Keratinocyte (primary cell): Measurements from ENCODE around the gene IL22RA1. TPM values are rescaled to one million over a fixed set of nuclear protein-coding genes. Genes with fewer than 3 reads are reported as not detected.

ENCODE experiments used
- DNase-seq: peaks from one replicate; pipeline ENCODE4 v3.0.0-alpha.2; 2011; ENCODE audit warnings: low read depth, missing footprints, low spot score
- FAIRE-seq: peaks from 2 replicates; lab custom pipeline; 2011; peaks lifted over from hg19 to GRCh38; lab: Jason Lieb, UNC
- H2AFZ ChIP-seq: 2 replicates; pipeline ENCODE4 v1.6.0; 2012; ENCODE audit warnings: low read length, control low read depth, inconsistent platforms; ENCODE audit not compliant: control insufficient read depth
- H3K27ac ChIP-seq: 2 replicates; pipeline ENCODE4 v1.5.1; 2011; ENCODE audit warnings: low read length; ENCODE audit not compliant: control insufficient read depth, insufficient read depth
- H3K27me3 ChIP-seq: 3 replicates; pipeline ENCODE4 v1.6.0; 2011; ENCODE audit warnings: low read length; ENCODE audit not compliant: control insufficient read depth, insufficient read depth; ENCODE audit errors: extremely low read depth
- H3K36me3 ChIP-seq, 2 experiments: 2 replicates in 1 of 2; 3 replicates in 1 of 2; pipeline ENCODE4 v1.5.1; 2011; ENCODE audit warnings: low read length in 2 of 2, mild to moderate bottlenecking in 1 of 2; ENCODE audit not compliant: control insufficient read depth in 2 of 2, insufficient read depth in 2 of 2; ENCODE audit errors: extremely low read depth in 1 of 2
- H3K4me1 ChIP-seq: 3 replicates; pipeline ENCODE4 v1.5.1; 2011; ENCODE audit warnings: low read length; ENCODE audit not compliant: control insufficient read depth, insufficient read depth; ENCODE audit errors: extremely low read depth
- H3K4me2 ChIP-seq: 3 replicates; pipeline ENCODE4 v1.6.0; 2011; ENCODE audit warnings: low read depth, low read length; ENCODE audit not compliant: control insufficient read depth, insufficient read depth; ENCODE audit errors: extremely low read depth
- H3K4me3 ChIP-seq, 3 experiments: fragments of 200-600 bp in 1 of 3; sonication (generic) in 1 of 3; 2 replicates in 2 of 3; 3 replicates in 1 of 3; pipeline ENCODE4 v1.5.1; 2011 to 2016; ENCODE audit warnings: low read length in 3 of 3, mild to moderate bottlenecking in 3 of 3, control low read depth in 2 of 3, inconsistent platforms in 1 of 3, low read depth in 1 of 3, mixed read lengths in 1 of 3, mixed run types in 1 of 3, moderate library complexity in 1 of 3; ENCODE audit not compliant: control insufficient read depth in 2 of 3, insufficient read depth in 2 of 3; ENCODE audit errors: extremely low read depth in 1 of 3
- H3K79me2 ChIP-seq: 2 replicates; pipeline ENCODE4 v1.6.0; 2012; ENCODE audit warnings: low read length; ENCODE audit not compliant: control insufficient read depth, insufficient read depth
- H3K9ac ChIP-seq: 3 replicates; pipeline ENCODE4 v1.6.0; 2011; ENCODE audit warnings: low read length; ENCODE audit not compliant: control insufficient read depth, insufficient read depth; ENCODE audit errors: extremely low read depth
- H3K9me1 ChIP-seq: 3 replicates; pipeline ENCODE4 v1.6.0; 2011; ENCODE audit warnings: low read length; ENCODE audit not compliant: control insufficient read depth, insufficient read depth; ENCODE audit errors: extremely low read depth
- H3K9me3 ChIP-seq: 2 replicates; pipeline ENCODE4 v1.5.1; 2012; ENCODE audit warnings: low read depth, low read length; ENCODE audit not compliant: control insufficient read depth
- H4K20me1 ChIP-seq: 3 replicates; pipeline ENCODE4 v1.6.0; 2011; ENCODE audit warnings: low read length; ENCODE audit not compliant: control insufficient read depth, insufficient read depth; ENCODE audit errors: extremely low read depth
- EZH2 ChIP-seq: IDR thresholded peaks from one replicate; pipeline ENCODE4 v1.6.1; 2012; ENCODE audit warnings: inconsistent platforms, mild to moderate bottlenecking, low read length, moderate library complexity
- dilution Hi-C: fragments of 300-500 bp; cut with MboI; formaldehyde crosslinking; loops from one replicate; pipeline ENCODE4 v1.7.0; 2020; ENCODE audit warnings: low sequenced_read_pairs; ENCODE audit not compliant: extremely low pct_ligation_motif_present
- polyA plus RNA-seq, 5 experiments: library from polyadenylated mRNA; depleted of rRNA in 3 of 5; stranded (reverse) in 3 of 5; stranded (forward) in 1 of 5; unstranded in 1 of 5; fragments of >200 nt; gene quantifications; 1 replicate in 1 of 5; 2 replicates in 3 of 5; 3 replicates in 1 of 5; pipeline versions ENCODE4 v1.2.1 to v1.2.3, GENCODE V29; 2011 to 2012; ENCODE audit warnings: missing spikeins in 2 of 5, low read depth in 1 of 5, low replicate concordance in 1 of 5
- TF ChIP-seq, protein P1 (sequence below), 3 experiments: IDR thresholded peaks in 1 of 3; conservative IDR thresholded peaks in 1 of 3; optimal IDR thresholded peaks in 1 of 3; 2 replicates in 2 of 3; 3 replicates in 1 of 3; pipeline versions ENCODE3 to v1.5.1; 2011; ENCODE audit warnings: low read length in 3 of 3, mild to moderate bottlenecking in 3 of 3, moderate library complexity in 2 of 3, control low read depth in 1 of 3, inconsistent platforms in 1 of 3; ENCODE audit not compliant: insufficient read depth in 2 of 3; ENCODE audit errors: extremely low read depth in 1 of 3

Gene IL22RA1
- polyA plus RNA-seq, 1 donor (not counting 4 experiments of a cell fraction or from before 2014, with no cell fraction given), result 1.7 TPM

GRCh38 chr1:24119489-24119858 lies 23.5 kb downstream of the IL22RA1 start:
- no peak for FAIRE-seq
- no peak overlapping the region for H3K9ac ChIP-seq
- H3K9me3 ChIP-seq, result no peaks in the 10 kb centered on the region
- H2AFZ ChIP-seq, result no peak overlapping the region
- peak overlapping the region; percentile 73 for H3K27ac ChIP-seq
- no peaks in the 10 kb centered on the region for H4K20me1 ChIP-seq
- H3K36me3 ChIP-seq, result no peaks in the 10 kb centered on the region
- H3K4me3 ChIP-seq, result no peak overlapping the region
- dilution Hi-C loops, result no loop called here
- no peaks in the 10 kb centered on the region for H3K27me3 ChIP-seq
- peak overlapping the region; percentile 73 for H3K4me2 ChIP-seq
- H3K79me2 ChIP-seq, result no peaks in the 10 kb centered on the region
- peaks cover 35% of the 10 kb centered on the region for H3K4me1 ChIP-seq
- no peaks in the 10 kb centered on the region for H3K9me1 ChIP-seq
- DNase-seq, result no peak
- TF ChIP-seq, protein P1, sequence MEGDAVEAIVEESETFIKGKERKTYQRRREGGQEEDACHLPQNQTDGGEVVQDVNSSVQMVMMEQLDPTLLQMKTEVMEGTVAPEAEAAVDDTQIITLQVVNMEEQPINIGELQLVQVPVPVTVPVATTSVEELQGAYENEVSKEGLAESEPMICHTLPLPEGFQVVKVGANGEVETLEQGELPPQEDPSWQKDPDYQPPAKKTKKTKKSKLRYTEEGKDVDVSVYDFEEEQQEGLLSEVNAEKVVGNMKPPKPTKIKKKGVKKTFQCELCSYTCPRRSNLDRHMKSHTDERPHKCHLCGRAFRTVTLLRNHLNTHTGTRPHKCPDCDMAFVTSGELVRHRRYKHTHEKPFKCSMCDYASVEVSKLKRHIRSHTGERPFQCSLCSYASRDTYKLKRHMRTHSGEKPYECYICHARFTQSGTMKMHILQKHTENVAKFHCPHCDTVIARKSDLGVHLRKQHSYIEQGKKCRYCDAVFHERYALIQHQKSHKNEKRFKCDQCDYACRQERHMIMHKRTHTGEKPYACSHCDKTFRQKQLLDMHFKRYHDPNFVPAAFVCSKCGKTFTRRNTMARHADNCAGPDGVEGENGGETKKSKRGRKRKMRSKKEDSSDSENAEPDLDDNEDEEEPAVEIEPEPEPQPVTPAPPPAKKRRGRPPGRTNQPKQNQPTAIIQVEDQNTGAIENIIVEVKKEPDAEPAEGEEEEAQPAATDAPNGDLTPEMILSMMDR (optimal IDR thresholded peaks at IDR 0.05 in 1 of 3, IDR thresholded peaks at IDR 0.05 in 1 of 3, conservative IDR thresholded peaks at IDR 0.05 in 1 of 3; ENCODE audit: extremely low read depth in 1 of 3, insufficient read depth in 2 of 3, low read length in 3 of 3), result no peak
- no peak for TF ChIP-seq EZH2

GRCh38 chr1:24118410-24119242 lies 24.3 kb downstream of the IL22RA1 start:
- H3K4me3 ChIP-seq, result no peak overlapping the region
- H3K9ac ChIP-seq, result no peak overlapping the region
- H4K20me1 ChIP-seq, result no peaks in the 10 kb centered on the region
- no peak for FAIRE-seq
- dilution Hi-C loops, result no loop called here
- no peak overlapping the region for H2AFZ ChIP-seq
- no peak overlapping the region for H3K4me2 ChIP-seq
- no peaks in the 10 kb centered on the region for H3K9me1 ChIP-seq
- no peaks in the 10 kb centered on the region for H3K79me2 ChIP-seq
- H3K27ac ChIP-seq, result no peak overlapping the region
- H3K36me3 ChIP-seq, result no peaks in the 10 kb centered on the region
- no peak for TF ChIP-seq EZH2
- TF ChIP-seq, protein P1 (optimal IDR thresholded peaks at IDR 0.05 in 1 of 3, IDR thresholded peaks at IDR 0.05 in 1 of 3, conservative IDR thresholded peaks at IDR 0.05 in 1 of 3; ENCODE audit: extremely low read depth in 1 of 3, insufficient read depth in 2 of 3, low read length in 3 of 3), result no peak
- H3K4me1 ChIP-seq, result peaks cover 35% of the 10 kb centered on the region
- no peaks in the 10 kb centered on the region for H3K9me3 ChIP-seq
- H3K27me3 ChIP-seq, result no peaks in the 10 kb centered on the region
- DNase-seq, result no peak
